ENCODE measurements around the gene A1BG. TPM values are rescaled to one million over a fixed set of nuclear protein-coding genes. Genes with fewer than 3 reads are reported as not detected.

Gene A1BG
- total RNA-seq, 1 experiment from 2014 or later: 1.2 TPM

GRCh38 chr19:58386576-58387337 lies 33.5 kb upstream of the A1BG start, which contains the start of gene RPS5:
Gene RPS5, plus strand, starts transcription at chr19:58387269. Its CDS starts 869 bp downstream, at chr19:58388138.
- ChIA-PET CTCF (no interaction called here), RAD21 (ENCODE audit: low non-redundant PET in 1 of 2, low total read pairs in 2 of 2, uncharacterized antibody in 2 of 2, unreplicated experiment in 2 of 2) (no interaction called here), POLR2A (interaction anchor here (1.5 kb wide), 1 partner anchor 24 kb away, joined by 4 read pairs; the partner anchor contains the start of gene ZNF497)
- peak within 1 kb of the TSS; percentile 97 for H3K27ac ChIP-seq (ENCODE audit: low read depth, low read length)
- H3K4me2 ChIP-seq (ENCODE audit: low read length): peak within 1 kb of the TSS; percentile 94
- H4K20me1 ChIP-seq (ENCODE audit: insufficient read depth): peaks cover 28% of the 10 kb centered on the region; the same call in 1 of the 2 replicates
- H3K9ac ChIP-seq (ENCODE audit: low read length): peak within 1 kb of the TSS; percentile 100
- H3K79me2 ChIP-seq (ENCODE audit: insufficient read depth, low read length): peaks cover 66% of the 10 kb centered on the region
- H3K27me3 ChIP-seq (ENCODE audit: insufficient read depth, low read length): no peaks in the 10 kb centered on the region
- intact Hi-C loops (cut with micrococcal nuclease): no loop called here
- H3K4me3 ChIP-seq (replicated peaks in 1 of 2; ENCODE audit: low read depth in 1 of 2, low read length in 2 of 2): peak within 1 kb of the TSS; percentile 62 to 96
- H3K9me3 ChIP-seq (ENCODE audit: control insufficient read depth in 1 of 2, insufficient read depth in 1 of 2, low read depth in 1 of 2, low read length in 2 of 2): no peaks in the 10 kb centered on the region
- ATAC-seq (peak; percentile 83), DNase-seq (ENCODE audit: low read depth, low spot score) (peak; percentile 98)
- no peak within 1 kb of the TSS for H2AFZ ChIP-seq (ENCODE audit: low read depth, low read length, poor library complexity, severe bottlenecking)
- H3K9me2 ChIP-seq (ENCODE audit: insufficient read depth): no peaks in the 10 kb centered on the region
- TSS peak; percentile 82 for BruUV-seq (replicated peaks)
- peaks cover 23 to 51% of the 10 kb centered on the region in 2 experiments for H3K4me1 ChIP-seq (ENCODE audit: control insufficient read depth in 1 of 2, insufficient read depth in 2 of 2, low read length in 2 of 2)
- peaks cover 18 to 41% of the 10 kb centered on the region in 2 experiments; a peak in 3 of 4 replicates for H3K36me3 ChIP-seq (ENCODE audit: control insufficient read depth in 1 of 2, insufficient read depth in 2 of 2, low read length in 2 of 2)
- TF ChIP-seq SRF (IDR thresholded peaks at IDR 0.05; ENCODE audit: low read depth): no peak
- peak; percentile 79 for TF ChIP-seq MAX (IDR thresholded peaks at IDR 0.05)
- peak; percentile 67 for TF ChIP-seq POLR2A (IDR thresholded peaks at IDR 0.05; ENCODE audit: borderline replicate concordance, extremely low read depth, insufficient read depth, insufficient read length)
- TF ChIP-seq CBX3 (IDR thresholded peaks at IDR 0.05; ENCODE audit: low read depth): no peak
- TF ChIP-seq EGR1 (IDR thresholded peaks at IDR 0.05; ENCODE audit: low read depth): peak; percentile 66
- TF ChIP-seq ZBTB33 (IDR thresholded peaks at IDR 0.05; ENCODE audit: extremely low read depth, insufficient replicate concordance, low read length): no peak
- no peak for TF ChIP-seq ATF3 (IDR thresholded peaks at IDR 0.05)
- TF ChIP-seq ZFX (IDR thresholded peaks at IDR 0.05): peak; percentile 89
- TF ChIP-seq REST (IDR thresholded peaks at IDR 0.05; ENCODE audit: low read depth): no peak
- peak; percentile 94 for TF ChIP-seq SP1 (IDR thresholded peaks at IDR 0.05; ENCODE audit: low read depth)
- TF ChIP-seq TCF7L2 (IDR thresholded peaks at IDR 0.05; ENCODE audit: borderline replicate concordance, extremely low read depth, insufficient read depth, insufficient read length): peak; percentile 52
- TF ChIP-seq CTCF (IDR thresholded peaks at IDR 0.05 in 2 of 3, conservative IDR thresholded peaks at IDR 0.05 in 1 of 3; ENCODE audit: borderline replicate concordance in 1 of 3, insufficient read depth in 1 of 3, low read depth in 2 of 3, low read length in 2 of 3): no peak
- TF ChIP-seq ELF1 (IDR thresholded peaks at IDR 0.05; ENCODE audit: borderline replicate concordance, low read depth): peak; percentile 85; the same call in 1 of the 2 replicates
- TF ChIP-seq POLR2AphosphoS5 (IDR thresholded peaks at IDR 0.05; ENCODE audit: low read depth, low read length): peak; percentile 95
- TF ChIP-seq YY1 (IDR thresholded peaks at IDR 0.05; ENCODE audit: extremely low read depth, insufficient replicate concordance, low read depth, low read length): peak; percentile 61
- no peak for TF ChIP-seq FOSL1 (IDR thresholded peaks at IDR 0.05; ENCODE audit: low read depth)
- TF ChIP-seq SIN3A (IDR thresholded peaks at IDR 0.05; ENCODE audit: low read depth): peak; percentile 94
- no peak for TF ChIP-seq EZH2phosphoT487 (IDR thresholded peaks at IDR 0.05; ENCODE audit: borderline replicate concordance)
